Measurements from ENCODE around the gene MBD1.
A peak's percentile ranks its signal among the peaks of the same experiment; 100 is the strongest.
"Not testable (repeated sequence)": the region's sequence is repeated elsewhere in the genome, so short reads cannot be mapped to it uniquely, and the experiment has no call there.

MBD1 gene

GRCh38 chr18:50268022-50268747 lies 13.1 kb downstream of the MBD1 start:
- peak; percentile 79 for DNase-seq

GRCh38 chr18:50266248-50266704 lies 15.0 kb downstream of the MBD1 start, which contains the start of gene CFAP53:
CFAP53 (minus strand) TSS chr18:50266495; CDS start chr18:50266404, 91 bp downstream.
- DNase-seq = peak; percentile 80

GRCh38 chr18:50262977-50263376 lies 18.3 kb downstream of the MBD1 start:
- no peak for DNase-seq

GRCh38 chr18:50250935-50251334 lies 30.4 kb downstream of the MBD1 start:
- DNase-seq = no peak

- no peak for DNase-seq
Measured at GRCh38 chr18:50249576-50249975, 31.7 kb downstream of the MBD1 start.

- DNase-seq = no peak
Measured at GRCh38 chr18:50247561-50247960, 33.8 kb downstream of the MBD1 start.

GRCh38 chr18:50241768-50242167 lies 39.6 kb downstream of the MBD1 start:
- DNase-seq = not testable (repeated sequence)

GRCh38 chr18:50240080-50240563 lies 41.2 kb downstream of the MBD1 start:
- DNase-seq = no peak

- no peak for DNase-seq
Measured at GRCh38 chr18:50232419-50232818, 48.9 kb downstream of the MBD1 start.

GRCh38 chr18:50231621-50232020 lies 49.7 kb downstream of the MBD1 start:
- DNase-seq = no peak

GRCh38 chr18:50220249-50220648 lies 61.1 kb downstream of the MBD1 start:
- not testable (repeated sequence) for DNase-seq

All from stimulated activated CD4-positive, alpha-beta T cell treated with anti-CD3 and anti-CD28 coated beads, Interleukin-12 subunit alpha, Interleukin-12 subunit beta, amount 100 ng/mL, for 4 hours (primary cell).